H1 (cell line): ENCODE measurements around the gene B3GLCT. TPM values are rescaled to one million over a fixed set of nuclear protein-coding genes. Genes with fewer than 3 reads are reported as not detected.

Experiments used
- FOSL1 ChIP-seq: IDR thresholded peaks from 2 replicates; pipeline ENCODE4 v1.6.1; 2011; ENCODE audit warnings: mild to moderate bottlenecking, low read depth, low read length, moderate library complexity; ENCODE audit not compliant: insufficient read depth
- KDM5A ChIP-seq: fragments of 200-600 bp; IDR thresholded peaks from 2 replicates; pipeline ENCODE4 v1.7.1; 2012; ENCODE audit warnings: mild to moderate bottlenecking, low read length, inconsistent platforms, mixed read lengths
- PHF8 ChIP-seq: fragments of 200-600 bp; sonication (generic); conservative IDR thresholded peaks from 2 replicates; pipeline ENCODE4 v1.7.1; 2012; ENCODE audit warnings: low read depth, mild to moderate bottlenecking, inconsistent platforms, low read length, moderate library complexity
- SP1 ChIP-seq: IDR thresholded peaks from 2 replicates; pipeline ENCODE4 v1.6.1; 2011; ENCODE audit warnings: low read depth, low read length
- SRF ChIP-seq: IDR thresholded peaks from 2 replicates; pipeline ENCODE4 v1.6.1; 2011; ENCODE audit warnings: mild to moderate bottlenecking, low read depth, low read length, moderate library complexity
- YY1 ChIP-seq: IDR thresholded peaks from 2 replicates; pipeline ENCODE4 v1.6.1; 2011; ENCODE audit warnings: low read depth, mild to moderate bottlenecking, low read length
- polyA plus RNA-seq, 7 experiments: library from polyadenylated mRNA; depleted of rRNA in 3 of 7; stranded (reverse) in 5 of 7; unstranded in 2 of 7; fragments of >200 nt in 5 of 7; fragments of 200-250 nt in 2 of 7; gene quantifications; 1 replicate in 5 of 7; 2 replicates in 1 of 7; 4 replicates in 1 of 7; pipeline versions ENCODE4 v1.2.1 to v1.2.3, GENCODE V29; 2011 to 2013; ENCODE audit warnings: missing spikeins in 2 of 7, mixed read lengths in 2 of 7
- total RNA-seq: library from RNA; stranded (reverse); fragmentation: NEBNext Ultra II Directional; extraction: Animal tissue kit (Norgen Biotek cat#: 25700); gene quantifications from 2 replicates; pipeline ENCODE4 v1.2.1, GENCODE V29; 2021
- TF ChIP-seq, protein P1 (sequence below): fragments of 300-600 bp; sonication (generic); IDR thresholded peaks from 2 replicates; pipeline ENCODE4 v1.7.1; 2012; ENCODE audit warnings: low read length, moderate library complexity, mild to moderate bottlenecking, inconsistent platforms; ENCODE audit not compliant: insufficient replicate concordance

B3GLCT gene
- total and polyA plus RNA-seq, 2 of the 8 experiments (the other 6 are each of a cell fraction or from before 2014, with no cell fraction given): 1.5 to 4.1 TPM

DNA sequence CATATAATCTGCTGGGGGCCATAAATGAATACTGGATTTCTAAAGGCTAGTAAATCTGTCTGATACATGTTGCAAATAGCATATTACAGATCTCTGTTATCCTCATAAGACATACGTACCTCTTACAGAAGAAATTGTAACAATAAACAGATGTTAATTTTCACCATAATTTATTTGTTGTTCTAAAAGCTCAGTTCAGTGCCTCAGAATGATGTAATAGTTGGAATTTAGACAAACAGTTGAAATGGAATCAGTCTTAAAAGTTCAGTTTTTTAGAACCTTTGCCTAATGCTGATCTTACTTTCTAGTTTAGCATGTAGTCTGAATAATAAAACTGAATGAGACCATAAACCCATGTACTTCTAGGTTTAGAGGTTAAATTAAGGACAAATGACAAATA is 43.1 kb downstream of the B3GLCT start (continued):
- TF ChIP-seq SRF (no peak), KDM5A (no peak), YY1 (no peak), PHF8 (no peak), FOSL1 (no peak), SP1 (no peak)
- TF ChIP-seq, protein P1, sequence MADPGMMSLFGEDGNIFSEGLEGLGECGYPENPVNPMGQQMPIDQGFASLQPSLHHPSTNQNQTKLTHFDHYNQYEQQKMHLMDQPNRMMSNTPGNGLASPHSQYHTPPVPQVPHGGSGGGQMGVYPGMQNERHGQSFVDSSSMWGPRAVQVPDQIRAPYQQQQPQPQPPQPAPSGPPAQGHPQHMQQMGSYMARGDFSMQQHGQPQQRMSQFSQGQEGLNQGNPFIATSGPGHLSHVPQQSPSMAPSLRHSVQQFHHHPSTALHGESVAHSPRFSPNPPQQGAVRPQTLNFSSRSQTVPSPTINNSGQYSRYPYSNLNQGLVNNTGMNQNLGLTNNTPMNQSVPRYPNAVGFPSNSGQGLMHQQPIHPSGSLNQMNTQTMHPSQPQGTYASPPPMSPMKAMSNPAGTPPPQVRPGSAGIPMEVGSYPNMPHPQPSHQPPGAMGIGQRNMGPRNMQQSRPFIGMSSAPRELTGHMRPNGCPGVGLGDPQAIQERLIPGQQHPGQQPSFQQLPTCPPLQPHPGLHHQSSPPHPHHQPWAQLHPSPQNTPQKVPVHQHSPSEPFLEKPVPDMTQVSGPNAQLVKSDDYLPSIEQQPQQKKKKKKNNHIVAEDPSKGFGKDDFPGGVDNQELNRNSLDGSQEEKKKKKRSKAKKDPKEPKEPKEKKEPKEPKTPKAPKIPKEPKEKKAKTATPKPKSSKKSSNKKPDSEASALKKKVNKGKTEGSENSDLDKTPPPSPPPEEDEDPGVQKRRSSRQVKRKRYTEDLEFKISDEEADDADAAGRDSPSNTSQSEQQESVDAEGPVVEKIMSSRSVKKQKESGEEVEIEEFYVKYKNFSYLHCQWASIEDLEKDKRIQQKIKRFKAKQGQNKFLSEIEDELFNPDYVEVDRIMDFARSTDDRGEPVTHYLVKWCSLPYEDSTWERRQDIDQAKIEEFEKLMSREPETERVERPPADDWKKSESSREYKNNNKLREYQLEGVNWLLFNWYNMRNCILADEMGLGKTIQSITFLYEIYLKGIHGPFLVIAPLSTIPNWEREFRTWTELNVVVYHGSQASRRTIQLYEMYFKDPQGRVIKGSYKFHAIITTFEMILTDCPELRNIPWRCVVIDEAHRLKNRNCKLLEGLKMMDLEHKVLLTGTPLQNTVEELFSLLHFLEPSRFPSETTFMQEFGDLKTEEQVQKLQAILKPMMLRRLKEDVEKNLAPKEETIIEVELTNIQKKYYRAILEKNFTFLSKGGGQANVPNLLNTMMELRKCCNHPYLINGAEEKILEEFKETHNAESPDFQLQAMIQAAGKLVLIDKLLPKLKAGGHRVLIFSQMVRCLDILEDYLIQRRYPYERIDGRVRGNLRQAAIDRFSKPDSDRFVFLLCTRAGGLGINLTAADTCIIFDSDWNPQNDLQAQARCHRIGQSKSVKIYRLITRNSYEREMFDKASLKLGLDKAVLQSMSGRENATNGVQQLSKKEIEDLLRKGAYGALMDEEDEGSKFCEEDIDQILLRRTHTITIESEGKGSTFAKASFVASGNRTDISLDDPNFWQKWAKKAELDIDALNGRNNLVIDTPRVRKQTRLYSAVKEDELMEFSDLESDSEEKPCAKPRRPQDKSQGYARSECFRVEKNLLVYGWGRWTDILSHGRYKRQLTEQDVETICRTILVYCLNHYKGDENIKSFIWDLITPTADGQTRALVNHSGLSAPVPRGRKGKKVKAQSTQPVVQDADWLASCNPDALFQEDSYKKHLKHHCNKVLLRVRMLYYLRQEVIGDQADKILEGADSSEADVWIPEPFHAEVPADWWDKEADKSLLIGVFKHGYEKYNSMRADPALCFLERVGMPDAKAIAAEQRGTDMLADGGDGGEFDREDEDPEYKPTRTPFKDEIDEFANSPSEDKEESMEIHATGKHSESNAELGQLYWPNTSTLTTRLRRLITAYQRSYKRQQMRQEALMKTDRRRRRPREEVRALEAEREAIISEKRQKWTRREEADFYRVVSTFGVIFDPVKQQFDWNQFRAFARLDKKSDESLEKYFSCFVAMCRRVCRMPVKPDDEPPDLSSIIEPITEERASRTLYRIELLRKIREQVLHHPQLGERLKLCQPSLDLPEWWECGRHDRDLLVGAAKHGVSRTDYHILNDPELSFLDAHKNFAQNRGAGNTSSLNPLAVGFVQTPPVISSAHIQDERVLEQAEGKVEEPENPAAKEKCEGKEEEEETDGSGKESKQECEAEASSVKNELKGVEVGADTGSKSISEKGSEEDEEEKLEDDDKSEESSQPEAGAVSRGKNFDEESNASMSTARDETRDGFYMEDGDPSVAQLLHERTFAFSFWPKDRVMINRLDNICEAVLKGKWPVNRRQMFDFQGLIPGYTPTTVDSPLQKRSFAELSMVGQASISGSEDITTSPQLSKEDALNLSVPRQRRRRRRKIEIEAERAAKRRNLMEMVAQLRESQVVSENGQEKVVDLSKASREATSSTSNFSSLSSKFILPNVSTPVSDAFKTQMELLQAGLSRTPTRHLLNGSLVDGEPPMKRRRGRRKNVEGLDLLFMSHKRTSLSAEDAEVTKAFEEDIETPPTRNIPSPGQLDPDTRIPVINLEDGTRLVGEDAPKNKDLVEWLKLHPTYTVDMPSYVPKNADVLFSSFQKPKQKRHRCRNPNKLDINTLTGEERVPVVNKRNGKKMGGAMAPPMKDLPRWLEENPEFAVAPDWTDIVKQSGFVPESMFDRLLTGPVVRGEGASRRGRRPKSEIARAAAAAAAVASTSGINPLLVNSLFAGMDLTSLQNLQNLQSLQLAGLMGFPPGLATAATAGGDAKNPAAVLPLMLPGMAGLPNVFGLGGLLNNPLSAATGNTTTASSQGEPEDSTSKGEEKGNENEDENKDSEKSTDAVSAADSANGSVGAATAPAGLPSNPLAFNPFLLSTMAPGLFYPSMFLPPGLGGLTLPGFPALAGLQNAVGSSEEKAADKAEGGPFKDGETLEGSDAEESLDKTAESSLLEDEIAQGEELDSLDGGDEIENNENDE: no peak
